Measurements from ENCODE around the gene ALPG.
"Not testable (repeated sequence)": the region's sequence is repeated elsewhere in the genome, so short reads cannot be mapped to it uniquely, and the experiment has no call there.

Gene ALPG

DNA sequence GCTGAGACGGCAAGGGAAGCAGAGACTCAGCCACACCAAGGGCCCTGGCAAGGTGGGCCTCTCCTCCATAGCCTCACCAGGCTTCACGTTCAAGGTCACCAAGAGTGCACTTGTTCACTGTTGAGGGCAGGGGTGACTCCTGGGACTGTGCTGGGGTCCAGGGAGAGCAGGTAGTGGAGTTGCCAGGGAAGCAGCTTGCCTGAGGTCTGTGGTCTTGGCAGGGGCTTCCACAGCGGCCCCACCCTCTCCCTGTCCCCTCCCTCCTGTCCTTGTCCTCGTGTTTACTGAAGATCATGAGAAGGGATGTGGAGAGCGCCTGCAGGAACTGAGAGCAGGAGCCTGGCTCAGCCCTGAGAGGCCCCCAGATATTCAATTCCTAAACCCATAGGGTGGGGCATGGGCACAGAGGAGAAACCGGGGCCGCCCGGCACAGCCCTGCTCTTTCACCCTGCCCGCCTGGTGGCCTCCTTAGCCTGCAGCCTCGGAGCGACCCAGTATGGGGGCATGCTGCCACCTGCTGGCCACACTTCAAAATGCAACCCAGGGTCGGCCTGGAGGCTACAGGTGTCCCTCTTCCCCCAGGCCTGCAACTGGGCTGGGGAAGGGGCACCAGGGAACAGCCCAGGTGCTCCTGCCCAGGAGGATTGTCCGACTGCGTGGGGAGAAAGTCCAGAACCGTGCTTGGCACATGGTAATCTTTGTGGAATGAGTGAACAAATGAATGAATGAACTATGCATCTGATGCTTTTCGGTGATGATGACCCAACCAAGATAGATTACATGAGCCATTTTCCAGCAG lies 33.8 kb downstream of the ALPG start:
- peak; percentile 78 for DNase-seq (ENCODE audit: low spot score)

DNA sequence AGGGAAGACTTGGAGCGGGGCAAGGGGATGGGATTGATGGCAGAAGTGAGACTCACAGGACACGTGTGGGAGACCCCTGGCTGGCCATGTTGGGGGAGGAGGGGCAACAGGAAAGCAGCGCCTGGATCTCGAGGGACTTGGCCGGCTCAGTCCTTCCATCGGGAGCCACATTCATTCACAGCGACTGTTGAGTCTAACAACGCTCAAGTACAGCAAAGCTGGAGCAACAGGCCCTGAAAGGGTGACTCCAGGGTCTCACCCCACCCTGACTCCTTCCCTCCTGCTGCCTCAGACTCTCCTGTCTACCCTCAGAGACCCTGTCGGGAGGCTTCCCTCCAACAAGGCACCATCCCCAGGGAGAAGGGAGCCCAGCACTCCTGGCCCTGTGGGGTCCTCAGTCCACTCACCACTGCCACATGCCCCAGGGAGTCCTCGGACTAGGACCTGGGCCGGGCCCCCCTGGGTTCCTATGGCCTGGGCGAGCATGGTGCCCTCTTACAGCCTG lies 34.6 kb downstream of the ALPG start:
- DNase-seq (ENCODE audit: low spot score), result no peak

DNA sequence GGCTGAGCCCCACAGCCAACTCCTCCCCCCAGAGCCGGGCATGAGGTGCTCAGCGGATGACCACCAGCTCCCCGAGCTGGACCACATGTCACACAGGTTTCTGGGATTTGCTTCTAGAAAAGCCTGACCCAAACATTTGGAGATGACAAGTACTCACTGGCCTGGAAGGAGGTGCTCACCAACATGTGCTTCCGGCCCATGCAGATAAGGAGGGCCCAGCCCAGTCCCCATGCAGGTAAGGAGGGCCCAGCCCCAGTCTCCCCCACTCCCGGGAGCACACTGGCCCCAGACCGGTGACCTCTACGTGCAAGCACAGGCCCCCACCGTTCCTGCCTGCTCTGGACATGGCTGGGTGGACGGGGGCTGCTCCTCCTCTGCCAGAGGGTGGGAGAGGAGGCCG lies 35.3 kb downstream of the ALPG start:
- DNase-seq (ENCODE audit: low spot score), result not testable (repeated sequence)

DNA sequence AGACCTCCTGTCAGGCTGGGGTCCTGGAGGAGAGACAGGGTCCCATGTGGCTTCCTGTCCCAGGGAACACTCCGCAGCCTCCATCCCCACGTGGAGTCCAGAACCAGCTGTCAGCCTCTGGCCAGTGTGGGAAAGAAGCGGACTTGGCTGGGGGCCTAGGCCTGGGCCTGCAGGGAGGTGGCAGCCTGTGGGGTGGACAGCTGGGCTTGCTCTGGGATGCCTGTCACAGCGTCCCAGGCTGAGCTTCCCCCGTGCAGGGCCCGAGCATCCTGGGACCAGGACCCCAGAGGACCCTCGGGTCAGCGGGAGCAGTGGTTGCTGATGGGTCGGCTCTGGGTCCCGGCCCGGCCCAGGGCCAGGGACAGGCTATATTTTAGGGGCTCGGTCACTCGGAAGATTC lies 35.8 kb downstream of the ALPG start:
- not testable (repeated sequence) for DNase-seq (ENCODE audit: low spot score)

DNA sequence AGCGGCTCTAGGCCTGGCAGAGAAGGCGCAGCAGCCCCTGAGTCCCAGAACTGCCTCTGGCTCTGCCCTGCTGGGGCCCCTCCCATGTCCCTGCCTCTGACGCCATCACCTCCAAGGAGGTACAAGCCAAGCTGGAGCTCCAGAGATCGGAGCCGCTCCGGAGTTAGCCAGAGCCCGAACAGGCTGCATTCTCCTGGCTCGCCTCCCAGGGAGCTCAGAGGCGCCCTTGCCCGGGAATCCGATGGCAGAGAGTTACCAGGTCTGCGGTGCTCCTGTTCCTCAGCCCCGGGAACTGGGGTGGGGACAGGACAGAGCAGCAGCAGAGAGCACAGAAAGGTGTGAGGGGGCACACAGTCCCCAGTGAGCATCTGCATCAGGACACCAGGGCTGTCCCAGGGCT lies 36.4 kb downstream of the ALPG start:
- DNase-seq (ENCODE audit: low spot score), result not testable (repeated sequence)

DNA sequence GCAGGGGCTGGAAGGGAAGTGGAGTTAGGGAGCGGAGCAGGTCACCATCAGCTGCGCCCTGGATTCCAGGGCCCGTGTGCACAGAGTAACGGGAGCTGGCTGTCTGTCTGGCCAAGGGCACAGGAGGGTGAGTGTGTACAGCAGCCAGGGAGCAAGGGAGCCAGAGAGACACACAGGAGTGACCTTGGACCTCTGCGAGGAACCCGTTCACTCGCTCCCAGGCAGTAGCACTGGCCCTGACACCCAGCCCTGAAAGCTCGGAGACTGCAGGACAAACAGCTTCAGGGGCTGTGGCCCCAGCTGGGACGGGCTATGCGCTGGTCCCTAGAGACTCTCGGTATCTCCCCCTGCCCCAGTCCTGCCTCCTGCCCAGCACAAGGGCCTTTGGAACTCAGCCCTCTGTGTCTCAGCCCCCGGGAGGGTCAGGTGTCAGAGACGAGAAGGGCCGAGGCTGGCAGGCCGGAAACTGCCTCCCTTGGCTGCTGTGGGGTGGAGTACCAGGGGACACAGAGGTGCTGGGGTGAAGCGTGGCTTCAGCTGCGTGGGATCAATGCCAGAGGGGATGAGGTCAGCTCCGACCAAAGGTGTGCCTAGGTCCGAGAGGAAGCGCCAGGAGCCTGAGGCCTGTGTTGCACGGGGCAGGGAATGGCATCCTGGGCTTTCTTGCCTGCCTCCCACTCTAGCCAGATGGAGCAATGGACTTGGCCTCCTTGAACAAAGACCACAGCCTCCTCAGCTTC lies 37.2 kb downstream of the ALPG start:
- DNase-seq (ENCODE audit: low spot score), result not testable (repeated sequence)

DNA sequence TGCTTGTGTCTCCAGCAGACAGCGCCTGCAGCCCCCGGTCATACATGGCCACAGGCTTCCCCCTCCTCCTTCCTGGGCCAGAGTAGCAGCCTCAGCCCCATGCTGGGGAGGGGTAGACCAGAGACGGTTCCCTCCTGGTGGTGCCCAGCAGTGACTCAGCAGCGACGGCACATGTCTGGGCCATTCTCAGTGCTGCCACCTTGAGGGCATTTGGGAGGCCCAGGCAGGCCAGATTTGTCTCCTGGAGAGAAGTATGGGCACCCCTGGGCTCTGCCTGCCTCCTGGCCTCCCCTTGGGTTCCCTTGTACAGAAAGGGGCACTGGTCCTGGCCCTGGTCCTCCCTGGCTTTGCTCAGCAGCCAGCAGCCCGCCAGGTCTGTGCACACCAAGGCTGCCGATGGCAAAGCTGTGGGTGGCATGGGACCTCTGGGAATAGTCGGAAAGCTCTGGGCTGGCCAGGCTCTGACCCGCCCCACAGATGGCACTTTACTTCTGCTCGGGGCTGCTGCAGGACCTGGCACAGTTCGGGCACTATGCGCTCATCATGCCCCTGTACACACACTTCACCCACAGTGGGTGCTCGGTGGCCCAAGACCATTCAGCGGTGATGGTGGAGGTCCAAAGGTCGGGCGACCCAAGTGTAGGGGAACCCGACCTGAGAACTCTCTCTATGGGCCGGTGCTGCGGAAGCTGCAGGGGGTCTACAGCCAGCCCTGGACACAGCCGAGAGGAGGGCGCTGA lies 37.9 kb downstream of the ALPG start:
- peak; percentile 56 for DNase-seq (ENCODE audit: low spot score)

DNA sequence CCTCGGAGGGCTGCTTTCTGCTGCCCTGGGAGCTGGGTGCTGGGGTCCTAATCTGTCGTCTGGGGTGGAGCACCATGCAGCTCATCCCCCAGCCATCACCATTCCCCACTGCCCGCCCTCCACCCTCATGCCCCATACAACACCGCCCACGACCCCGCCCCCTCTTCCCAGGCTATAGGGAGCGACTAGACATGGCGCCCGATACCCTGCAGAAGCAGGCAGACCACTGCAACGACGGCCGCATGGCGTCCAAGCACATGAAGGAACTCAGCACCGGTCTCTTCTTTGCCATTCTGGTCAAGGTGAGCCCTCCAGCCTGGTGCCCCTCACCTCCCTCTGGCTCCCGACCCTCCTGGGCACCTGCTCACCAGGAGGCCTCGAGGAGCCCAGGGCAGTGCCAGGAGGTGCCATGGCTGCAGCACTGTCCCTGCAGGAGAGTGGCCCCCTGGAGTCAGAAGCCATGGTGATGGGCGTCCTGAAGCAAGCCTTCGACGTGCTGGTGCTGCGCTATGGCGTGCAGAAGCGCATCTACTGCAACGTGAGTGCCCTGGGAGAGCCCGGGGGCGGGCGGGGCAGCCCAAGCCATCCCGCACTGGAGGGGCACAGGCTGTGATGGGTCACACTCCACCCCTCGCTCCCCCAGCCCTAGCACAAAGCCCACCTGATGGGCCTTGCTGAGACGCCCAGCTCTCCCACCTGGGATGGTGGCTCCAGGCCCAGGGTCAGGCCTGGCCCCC lies 38.7 kb downstream of the ALPG start:
- DNase-seq (ENCODE audit: low spot score), result not testable (repeated sequence)

DNA sequence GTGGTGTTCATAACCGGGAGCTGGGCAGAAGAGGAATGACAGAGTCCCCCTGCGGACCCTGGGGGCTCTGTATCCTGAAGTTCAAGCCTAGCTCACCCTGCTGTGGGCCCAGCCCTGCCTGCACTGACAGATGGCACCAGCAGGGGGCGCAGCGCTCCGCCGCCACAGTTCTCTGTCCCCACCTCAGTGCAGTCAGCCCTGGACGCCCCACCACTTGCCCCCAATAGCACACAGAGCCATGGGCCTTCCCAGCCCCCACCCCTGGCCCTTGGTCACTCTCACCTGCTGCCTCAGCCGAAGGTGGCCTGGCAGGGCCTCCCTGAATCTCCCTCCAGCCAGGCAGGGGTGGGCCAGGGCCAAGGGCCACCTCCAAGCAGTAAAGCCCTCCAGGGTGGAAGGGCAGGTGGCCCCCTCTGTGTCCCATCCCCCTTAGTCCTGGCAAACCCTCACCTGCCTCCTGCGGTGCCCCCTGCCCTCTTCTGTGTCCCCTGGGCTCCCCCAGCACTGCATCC lies 39.7 kb downstream of the ALPG start:
- not testable (repeated sequence) for DNase-seq (ENCODE audit: low spot score)

DNA sequence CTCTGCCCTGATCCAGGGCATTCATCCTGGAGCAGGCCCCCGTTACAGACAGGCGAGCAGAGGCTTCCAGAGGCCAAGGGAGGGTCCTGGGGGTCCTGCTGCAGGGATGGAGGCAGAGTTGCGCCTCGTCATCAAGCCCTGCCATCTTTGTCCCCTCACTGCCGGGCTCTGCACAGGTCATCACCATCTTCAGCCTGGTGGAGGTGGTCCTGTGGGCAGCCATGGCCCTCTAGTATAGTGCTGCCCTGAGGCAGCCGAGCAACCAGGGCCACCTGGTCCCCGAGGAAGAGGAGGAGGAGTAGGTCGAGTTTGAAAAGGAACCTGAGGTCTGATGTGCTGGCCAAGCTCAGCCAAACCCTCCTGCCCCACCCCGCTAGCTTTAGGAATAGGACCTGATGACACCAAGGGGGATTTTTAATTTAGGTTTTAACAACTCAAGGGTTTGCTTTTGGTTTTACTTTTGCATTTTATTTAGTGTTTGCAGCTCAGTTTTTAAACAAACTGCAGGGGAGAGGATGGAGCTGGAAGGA lies 40.5 kb downstream of the ALPG start:
- DNase-seq (ENCODE audit: low spot score), result no peak

DNA sequence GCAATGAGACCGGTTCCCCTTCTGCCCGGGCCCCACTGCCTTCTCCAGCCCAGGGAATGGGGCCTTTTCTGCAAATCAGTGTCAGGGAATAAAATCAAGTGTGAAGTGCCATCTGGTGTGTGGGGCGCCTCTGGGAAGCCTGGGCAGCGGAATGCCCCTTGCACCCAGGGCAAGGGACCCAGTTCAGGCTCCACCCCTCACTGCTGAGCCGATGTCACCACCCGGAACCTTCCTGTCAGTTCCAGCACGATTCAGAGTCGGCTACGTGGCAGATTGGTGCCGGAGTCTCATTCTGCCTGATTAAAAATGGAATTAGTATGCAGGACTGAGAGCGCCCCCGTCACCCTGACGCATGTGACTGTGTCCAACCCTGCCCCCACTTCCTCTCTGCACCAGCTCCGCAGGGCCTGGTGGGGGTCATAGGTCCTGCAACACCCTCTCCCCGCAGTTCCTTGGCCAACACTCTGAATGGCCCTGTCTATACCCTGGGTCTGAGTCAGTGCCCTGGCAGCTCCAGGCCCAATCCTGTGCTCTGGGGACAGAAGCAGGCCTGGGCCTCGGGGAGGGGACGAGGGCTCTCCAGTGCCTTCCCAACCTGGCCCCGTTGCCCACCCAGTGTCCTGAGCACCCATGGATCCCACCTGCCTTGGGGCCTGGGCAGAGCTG lies 41.1 kb downstream of the ALPG start:
- no peak for DNase-seq (ENCODE audit: low spot score)

DNA sequence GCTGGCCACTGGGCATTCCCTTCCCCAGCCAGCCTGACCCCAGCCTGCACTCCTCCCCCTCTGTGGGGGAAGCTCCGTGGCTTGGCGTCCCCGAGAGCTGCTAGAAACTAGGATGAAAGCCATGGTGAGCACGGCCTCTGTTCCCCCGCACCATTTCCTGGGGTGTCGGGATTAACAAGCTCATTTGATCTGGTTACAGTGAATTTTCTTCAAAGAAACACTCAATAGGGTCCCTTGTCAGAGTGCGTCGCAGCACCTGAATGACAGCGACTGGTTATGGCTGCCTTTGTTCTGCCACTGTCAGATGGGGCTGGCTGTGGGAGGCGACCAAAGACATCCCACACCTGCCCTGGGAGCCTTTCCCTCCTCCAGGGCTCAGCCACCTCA lies 41.7 kb downstream of the ALPG start:
- DNase-seq (ENCODE audit: low spot score), result no peak

DNA sequence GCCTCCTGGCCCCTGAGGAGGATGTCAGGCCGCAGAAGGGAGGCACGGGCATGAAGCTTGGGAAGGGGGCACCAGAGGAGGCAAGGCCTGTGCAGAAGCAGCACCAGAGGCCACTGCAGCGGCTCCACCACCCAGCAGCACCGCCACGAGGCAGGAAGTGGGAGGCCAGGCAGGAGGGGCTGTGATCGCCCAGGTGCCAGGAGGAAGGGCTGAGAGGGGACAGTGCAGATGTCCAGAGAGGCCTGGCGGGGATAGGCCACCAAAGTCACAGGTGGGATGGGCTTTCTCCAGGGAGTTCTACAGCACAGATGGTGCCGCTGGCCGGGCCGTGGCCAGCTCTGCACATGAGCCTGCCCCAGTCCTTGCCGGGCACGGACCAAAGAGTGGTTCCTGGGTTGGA lies 43.3 kb downstream of the ALPG start:
- no peak for DNase-seq (ENCODE audit: low spot score)

DNA sequence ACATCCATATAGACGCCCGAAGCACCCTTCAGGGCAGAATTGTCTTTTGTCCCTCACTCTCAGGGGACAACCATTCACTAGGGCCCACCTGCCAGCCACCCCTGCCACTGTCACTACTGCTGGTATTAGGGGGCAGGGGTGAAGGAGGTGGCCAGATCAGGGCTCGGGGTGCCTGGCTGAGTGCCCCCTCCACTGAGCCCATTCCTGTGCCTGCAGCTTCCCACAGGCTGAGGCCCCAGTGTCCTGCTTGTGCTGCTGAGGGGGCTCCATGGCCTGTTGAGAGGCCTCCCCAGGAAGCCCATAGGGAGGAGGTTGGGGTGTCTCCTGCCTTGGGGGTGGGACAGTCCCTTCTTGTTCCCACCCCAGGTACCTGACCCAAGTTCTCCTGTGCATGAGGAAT lies 45.0 kb downstream of the ALPG start:
- DNase-seq (ENCODE audit: low spot score), result not testable (repeated sequence)

DNA sequence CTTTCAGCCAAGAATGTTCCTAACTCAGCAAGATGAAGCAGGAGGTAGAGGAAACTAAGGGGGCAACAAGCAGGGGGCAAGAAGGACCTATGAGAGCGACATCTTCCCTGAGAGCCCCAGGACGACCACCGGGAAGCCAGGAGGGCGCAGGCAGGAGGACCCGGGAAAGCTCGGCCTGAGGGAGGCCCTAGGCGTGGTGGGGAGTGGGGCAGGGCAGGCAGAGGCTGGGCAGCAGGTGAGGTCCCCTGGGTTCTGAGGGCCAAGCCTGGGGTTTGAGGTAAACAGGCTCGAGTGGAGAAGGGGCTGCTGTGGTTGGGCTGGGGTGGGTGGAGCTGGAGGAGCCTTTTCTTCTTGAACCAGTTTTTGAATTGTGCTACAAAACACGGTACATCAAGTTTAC lies 48.0 kb downstream of the ALPG start:
- DNase-seq (ENCODE audit: low spot score), result no peak

DNA sequence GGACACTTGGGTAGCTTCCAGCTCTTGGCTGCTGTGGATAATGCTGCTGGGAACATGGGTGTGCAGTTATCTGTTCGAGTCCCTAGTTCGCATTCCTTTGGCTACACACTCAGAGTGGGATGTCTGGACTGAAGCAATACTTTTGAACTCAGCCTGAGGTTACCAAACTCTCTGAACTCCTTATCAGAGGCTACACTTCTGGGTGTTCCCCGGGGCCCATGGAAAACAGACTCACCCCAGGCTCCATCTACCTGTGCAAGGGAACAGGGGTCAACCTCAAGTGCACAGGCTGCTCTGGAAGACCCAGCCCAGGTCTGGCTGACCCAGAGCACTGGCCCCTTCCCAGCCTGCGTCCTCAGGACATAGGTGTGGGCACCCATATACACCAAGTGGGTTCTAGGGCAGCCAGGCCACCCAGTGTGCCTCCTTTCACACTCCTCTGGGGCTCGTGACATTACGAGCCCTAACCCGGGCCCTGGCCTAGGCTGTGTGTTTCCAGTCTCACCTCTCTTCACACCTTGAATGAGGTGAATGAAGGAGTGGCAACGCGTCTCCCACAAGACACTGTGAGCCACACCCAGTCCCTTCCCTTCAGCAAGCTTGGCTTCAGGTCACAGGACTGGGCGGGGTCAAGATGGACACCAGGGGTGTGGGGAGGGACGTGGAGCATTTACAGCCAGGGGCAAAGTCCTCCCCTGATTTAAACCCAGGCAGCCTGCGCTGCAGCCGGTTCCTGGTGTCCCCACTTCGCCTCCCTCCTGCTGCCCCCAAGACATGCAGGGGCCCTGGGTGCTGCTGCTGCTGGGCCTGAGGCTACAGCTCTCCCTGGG lies 49.0 kb downstream of the ALPG start, which contains the start of gene ALPI:
Gene ALPI (plus strand): TSS at position 728 of the 830 bp plus-strand sequence. CDS start 47 bp downstream, at position 775.
- DNase-seq (ENCODE audit: low spot score), result no peak

DNA sequence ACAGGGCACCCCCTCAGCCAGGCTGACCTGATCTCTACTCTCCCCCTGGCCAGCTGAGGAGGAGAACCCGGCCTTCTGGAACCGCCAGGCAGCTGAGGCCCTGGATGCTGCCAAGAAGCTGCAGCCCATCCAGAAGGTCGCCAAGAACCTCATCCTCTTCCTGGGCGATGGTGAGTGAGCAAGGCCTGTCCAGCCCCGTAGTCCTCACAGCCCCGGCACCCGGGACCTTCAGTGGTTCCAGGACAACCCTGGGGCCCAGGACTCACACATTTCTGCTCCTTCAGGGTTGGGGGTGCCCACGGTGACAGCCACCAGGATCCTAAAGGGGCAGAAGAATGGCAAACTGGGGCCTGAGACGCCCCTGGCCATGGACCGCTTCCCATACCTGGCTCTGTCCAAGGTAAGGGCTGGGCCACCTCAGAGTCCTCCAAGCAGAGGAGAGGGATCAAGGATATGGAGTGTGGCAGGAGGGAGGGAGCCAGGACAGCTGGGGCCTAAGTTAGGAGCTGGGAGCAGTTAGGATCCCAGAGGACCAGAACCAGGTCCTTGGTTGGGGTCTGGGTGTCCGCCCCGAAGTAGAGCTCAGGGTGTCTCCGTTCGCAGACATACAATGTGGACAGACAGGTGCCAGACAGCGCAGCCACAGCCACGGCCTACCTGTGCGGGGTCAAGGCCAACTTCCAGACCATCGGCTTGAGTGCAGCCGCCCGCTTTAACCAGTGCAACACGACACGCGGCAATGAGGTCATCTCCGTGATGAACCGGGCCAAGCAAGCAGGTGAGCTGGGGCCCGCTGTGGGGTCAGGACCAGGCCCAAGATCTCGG lies 49.9 kb downstream of the ALPG start:
- no peak for DNase-seq (ENCODE audit: low spot score)

DNA sequence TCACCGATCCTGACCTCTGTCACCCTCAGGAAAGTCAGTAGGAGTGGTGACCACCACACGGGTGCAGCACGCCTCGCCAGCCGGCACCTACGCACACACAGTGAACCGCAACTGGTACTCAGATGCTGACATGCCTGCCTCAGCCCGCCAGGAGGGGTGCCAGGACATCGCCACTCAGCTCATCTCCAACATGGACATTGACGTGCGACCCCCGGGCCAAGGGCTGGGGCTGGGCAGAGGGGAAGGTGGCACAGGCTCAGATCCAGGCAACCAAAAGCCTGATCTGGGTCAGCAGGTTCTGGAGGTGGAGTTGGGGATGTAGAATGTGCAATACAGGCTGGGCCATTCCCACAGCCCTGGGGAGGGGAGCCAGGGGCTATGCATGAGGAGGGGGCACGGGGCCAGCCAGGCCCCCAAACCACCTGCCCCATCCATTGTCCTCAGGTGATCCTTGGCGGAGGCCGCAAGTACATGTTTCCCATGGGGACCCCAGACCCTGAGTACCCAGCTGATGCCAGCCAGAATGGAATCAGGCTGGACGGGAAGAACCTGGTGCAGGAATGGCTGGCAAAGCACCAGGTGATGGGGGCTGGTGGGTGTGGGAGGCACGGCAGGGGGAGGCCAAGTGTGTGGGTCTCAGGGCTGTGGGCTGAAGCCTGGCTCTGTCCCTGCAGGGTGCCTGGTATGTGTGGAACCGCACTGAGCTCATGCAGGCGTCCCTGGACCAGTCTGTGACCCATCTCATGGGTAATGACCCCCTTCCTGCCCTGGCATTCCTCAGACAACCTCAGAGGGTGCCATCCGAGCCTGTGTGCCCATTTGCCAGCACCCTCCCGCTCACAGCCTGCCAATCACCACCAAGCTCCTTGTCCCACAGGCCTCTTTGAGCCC lies 50.7 kb downstream of the ALPG start:
- DNase-seq (ENCODE audit: low spot score), result no peak
